Fibroblast of skin of left biceps (primary cell): ENCODE measurements around the gene PPP2R5C.

Experiments used
- DNase-seq, 2 experiments: peaks; one replicate each; pipeline ENCODE4 v3.0.0-alpha.2; 2013; ENCODE audit warnings: low read depth in 2 of 2

PPP2R5C gene

GRCh38 chr14:101814934-101815333 lies 53.4 kb downstream of the PPP2R5C start:
- no peak for DNase-seq

- no peak for DNase-seq
Measured at GRCh38 chr14:101815994-101816393, 54.5 kb downstream of the PPP2R5C start.

GRCh38 chr14:101817501-101818001 lies 56.0 kb downstream of the PPP2R5C start:
- no peak for DNase-seq

- no peak for DNase-seq
Measured at GRCh38 chr14:101819251-101819990, 57.9 kb downstream of the PPP2R5C start.

- DNase-seq = no peak
Measured at GRCh38 chr14:101820283-101820798, 58.8 kb downstream of the PPP2R5C start.

- DNase-seq = no peak
Measured at GRCh38 chr14:101821528-101821927, 60.0 kb downstream of the PPP2R5C start.

- no peak for DNase-seq
Measured at GRCh38 chr14:101823066-101823465, 61.6 kb downstream of the PPP2R5C start.

GRCh38 chr14:101823511-101824120 lies 62.1 kb downstream of the PPP2R5C start:
- no peak for DNase-seq

GRCh38 chr14:101824339-101824727 lies 62.8 kb downstream of the PPP2R5C start:
- no peak for DNase-seq

- DNase-seq = no peak
Measured at GRCh38 chr14:101825797-101826196, 64.3 kb downstream of the PPP2R5C start.

GRCh38 chr14:101826351-101826750 lies 64.8 kb downstream of the PPP2R5C start:
- no peak for DNase-seq

- no peak for DNase-seq
Measured at GRCh38 chr14:101827286-101827685, 65.8 kb downstream of the PPP2R5C start.

GRCh38 chr14:101828046-101828445 lies 66.5 kb downstream of the PPP2R5C start:
- peak in 1 of 2 experiments; percentile 16 for DNase-seq

- no peak for DNase-seq
Measured at GRCh38 chr14:101830271-101830670, 68.8 kb downstream of the PPP2R5C start.

- DNase-seq = no peak
Measured at GRCh38 chr14:101833045-101833444, 71.5 kb downstream of the PPP2R5C start.

- DNase-seq = no peak
Measured at GRCh38 chr14:101834397-101834796, 72.9 kb downstream of the PPP2R5C start.

GRCh38 chr14:101834800-101835547 lies 73.5 kb downstream of the PPP2R5C start:
- DNase-seq = no peak

GRCh38 chr14:101835566-101835965 lies 74.1 kb downstream of the PPP2R5C start:
- DNase-seq = no peak

- DNase-seq = no peak
Measured at GRCh38 chr14:101836135-101836534, 74.6 kb downstream of the PPP2R5C start.

- no peak for DNase-seq
Measured at GRCh38 chr14:101838476-101838875, 77.0 kb downstream of the PPP2R5C start.

GRCh38 chr14:101839236-101839635 lies 77.7 kb downstream of the PPP2R5C start:
- no peak for DNase-seq

- DNase-seq = no peak
Measured at GRCh38 chr14:101839661-101840060, 78.2 kb downstream of the PPP2R5C start.
